NCI-H1930 (cell line): ENCODE data around the gene PPM1N.

Experiments
- DNase-seq, 2 experiments: peaks; one replicate each; lab custom pipeline; 2025; lab: John Stamatoyannopoulos, UW

The PPM1N gene, protein sequence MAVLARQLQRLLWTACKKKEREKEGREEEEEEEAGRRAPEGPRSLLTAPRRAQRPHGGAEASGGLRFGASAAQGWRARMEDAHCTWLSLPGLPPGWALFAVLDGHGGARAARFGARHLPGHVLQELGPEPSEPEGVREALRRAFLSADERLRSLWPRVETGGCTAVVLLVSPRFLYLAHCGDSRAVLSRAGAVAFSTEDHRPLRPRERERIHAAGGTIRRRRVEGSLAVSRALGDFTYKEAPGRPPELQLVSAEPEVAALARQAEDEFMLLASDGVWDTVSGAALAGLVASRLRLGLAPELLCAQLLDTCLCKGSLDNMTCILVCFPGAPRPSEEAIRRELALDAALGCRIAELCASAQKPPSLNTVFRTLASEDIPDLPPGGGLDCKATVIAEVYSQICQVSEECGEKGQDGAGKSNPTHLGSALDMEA

DNA sequence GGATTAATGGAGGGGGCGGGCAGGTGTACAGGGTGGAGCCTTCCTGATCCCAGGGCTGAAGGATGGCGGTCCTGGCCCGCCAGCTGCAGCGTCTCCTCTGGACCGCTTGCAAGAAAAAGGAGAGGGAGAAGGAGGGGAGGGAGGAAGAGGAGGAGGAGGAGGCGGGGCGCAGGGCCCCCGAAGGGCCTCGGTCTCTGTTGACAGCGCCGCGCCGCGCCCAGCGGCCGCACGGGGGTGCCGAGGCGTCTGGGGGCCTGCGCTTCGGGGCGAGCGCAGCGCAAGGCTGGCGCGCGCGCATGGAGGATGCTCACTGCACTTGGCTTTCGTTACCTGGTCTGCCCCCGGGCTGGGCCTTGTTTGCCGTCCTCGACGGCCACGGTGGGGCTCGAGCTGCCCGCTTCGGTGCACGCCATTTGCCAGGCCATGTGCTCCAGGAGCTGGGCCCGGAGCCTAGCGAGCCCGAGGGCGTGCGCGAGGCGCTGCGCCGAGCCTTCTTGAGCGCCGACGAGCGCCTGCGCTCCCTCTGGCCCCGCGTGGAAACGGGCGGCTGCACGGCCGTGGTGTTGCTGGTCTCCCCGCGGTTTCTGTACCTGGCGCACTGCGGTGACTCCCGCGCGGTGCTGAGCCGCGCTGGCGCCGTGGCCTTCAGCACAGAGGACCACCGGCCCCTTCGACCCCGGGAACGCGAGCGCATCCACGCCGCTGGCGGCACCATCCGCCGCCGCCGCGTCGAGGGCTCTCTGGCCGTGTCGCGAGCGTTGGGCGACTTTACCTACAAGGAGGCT, at the start of gene PPM1N:
PPM1N (plus strand) TSS at position 33 of the 785 bp plus-strand sequence; CDS start at position 63, 30 bp downstream.
- peak; percentile 68 to 71 for DNase-seq

DNA sequence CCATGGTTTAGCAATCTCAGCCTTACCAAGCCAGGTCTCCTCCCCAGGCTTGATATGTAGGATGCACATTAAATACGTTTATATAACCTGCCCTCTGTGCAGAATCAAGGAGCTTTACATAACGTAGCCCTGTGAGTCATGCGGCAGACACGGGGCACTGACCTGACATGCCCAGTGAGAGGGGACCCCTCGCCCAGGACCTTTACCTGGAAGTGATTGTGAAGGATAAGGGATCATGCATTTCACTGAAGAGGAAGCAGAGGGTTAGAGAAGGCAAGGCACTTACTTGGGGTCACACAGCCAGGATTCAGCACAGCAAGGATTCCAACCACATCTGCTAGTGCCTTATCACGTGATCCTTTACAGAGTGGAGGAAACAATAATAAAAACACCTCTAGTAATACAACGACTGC, 49.4 kb upstream of the PPM1N start:
- no peak for DNase-seq

DNA sequence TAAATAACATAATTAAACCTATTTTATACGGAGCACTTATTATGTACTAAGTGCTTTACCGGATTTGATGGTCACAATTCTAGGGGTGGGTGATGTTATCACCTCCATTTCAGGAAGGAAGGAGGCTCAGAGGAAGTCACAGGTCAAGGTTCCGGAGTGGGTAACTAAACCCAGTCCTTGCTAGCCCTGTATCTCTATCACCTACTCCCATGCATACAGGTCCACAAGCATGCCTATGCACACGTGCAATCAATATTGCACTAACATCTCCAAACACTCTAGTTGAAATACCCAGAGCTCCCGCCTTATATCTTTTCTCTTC, 48.3 kb upstream of the PPM1N start:
- DNase-seq, result no peak

DNA sequence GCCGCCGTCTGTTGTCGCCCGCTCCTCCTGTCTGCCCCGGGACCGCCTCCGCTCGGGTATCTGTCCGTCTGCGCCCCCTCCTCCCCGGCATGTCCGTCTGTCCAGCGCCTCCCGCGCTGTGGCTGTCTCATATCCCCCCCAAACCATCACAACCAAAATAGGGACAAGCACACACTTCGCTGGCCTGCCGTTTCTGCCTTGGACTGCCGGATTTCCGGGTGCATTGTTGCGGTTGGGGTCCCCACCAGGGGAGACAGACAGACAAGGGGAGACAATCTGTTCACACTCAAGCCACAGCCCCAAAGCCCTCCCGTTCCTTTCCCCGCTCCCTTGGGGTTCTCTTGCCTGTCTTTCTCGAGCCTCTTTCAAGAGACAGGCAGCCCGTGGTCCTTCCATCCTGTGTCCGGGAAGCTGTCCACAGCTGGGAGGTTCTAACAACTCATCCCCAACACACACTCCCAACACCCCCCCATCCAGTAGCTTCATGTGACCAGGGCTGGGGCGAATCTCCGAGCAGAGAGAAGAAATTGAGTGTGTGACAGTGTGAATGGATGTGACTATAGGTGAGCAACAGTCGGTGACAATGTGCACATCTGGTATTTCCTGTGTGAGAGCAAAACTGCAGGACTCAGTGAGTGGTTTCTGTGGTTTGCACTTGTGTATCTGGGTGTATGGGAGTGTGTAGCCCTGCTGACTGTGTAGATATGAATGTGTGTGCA, 47.0 kb upstream of the PPM1N start:
- no peak for DNase-seq

DNA sequence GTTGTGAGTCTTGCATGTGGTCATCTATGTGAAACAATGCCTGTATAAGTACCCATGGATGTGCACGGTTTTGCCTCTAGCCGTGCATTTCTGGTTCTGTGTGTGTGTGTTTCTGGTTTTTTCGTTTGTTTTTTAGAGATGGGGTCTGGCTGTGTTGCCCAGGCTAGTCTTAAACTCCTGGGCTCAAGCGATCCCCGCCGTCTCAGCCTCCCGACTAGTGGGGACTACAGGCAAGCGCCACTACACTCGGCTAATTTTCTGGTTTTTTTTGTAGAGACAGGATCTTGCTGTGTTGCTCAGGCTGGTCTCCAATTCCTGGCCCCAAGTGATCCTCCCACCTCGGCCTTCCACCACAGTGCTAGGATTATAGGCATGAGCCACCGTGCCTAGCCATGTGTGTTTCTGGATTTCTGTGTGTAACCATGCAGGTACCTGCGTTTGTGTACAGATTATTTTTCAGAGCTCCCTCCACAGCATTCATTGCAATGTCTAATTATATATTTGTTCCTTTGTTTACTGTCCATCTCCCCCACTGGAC, 46.3 kb upstream of the PPM1N start:
- DNase-seq, result no peak

DNA sequence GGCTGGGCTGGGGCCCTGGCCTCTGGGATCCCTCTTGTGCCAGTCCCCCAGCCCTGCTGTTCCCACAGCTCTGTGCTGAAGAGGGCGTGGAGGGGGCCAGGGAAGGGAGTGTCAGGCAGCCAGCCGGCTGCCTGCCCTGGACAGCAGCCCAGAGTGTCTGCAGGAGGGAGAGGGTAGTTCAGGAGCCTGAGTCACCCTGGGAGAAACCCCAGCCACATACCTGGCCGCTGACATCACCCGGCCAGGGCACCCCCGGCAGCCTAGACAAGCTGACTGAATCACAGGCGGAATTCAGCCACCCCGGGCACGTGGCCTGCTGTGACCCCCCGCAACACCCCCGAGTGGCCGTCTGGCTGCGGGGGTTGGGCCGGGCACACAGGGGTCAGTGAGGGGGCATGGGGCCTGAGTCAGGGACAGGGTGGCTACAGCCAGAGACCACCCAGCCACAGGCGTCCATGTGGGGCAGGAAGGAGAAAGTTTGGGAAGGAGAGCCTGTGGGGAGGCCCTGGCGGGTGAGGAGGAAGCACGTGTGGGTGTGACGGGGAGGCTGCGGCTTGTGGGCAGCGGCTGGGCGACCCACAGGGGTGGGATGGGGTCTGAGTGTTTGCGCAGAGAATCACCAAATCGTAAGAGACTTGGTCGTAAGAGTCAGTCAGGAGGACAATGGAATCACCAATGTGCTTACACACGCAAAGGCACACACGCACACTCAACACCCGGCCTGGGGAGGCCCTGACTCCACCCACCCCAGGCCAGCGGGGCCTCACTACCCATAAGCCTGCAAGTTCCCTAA, 42.3 kb upstream of the PPM1N start:
- DNase-seq, result no peak

DNA sequence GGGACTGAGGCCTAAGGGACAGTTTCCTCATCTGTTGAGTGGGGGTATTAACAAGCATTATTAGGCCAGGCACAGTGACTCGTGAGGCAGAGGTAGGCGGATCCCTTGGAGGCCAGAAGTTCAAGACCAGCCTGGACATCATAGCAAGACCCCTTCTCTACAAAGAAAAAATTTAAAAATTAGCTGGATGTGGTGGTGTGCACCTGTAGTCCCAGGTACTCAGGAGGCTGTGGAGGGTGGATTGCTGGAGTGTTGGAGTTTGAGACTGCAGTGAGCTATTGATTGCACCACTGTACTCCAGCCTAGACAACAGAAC, 41.8 kb upstream of the PPM1N start:
- no peak for DNase-seq

DNA sequence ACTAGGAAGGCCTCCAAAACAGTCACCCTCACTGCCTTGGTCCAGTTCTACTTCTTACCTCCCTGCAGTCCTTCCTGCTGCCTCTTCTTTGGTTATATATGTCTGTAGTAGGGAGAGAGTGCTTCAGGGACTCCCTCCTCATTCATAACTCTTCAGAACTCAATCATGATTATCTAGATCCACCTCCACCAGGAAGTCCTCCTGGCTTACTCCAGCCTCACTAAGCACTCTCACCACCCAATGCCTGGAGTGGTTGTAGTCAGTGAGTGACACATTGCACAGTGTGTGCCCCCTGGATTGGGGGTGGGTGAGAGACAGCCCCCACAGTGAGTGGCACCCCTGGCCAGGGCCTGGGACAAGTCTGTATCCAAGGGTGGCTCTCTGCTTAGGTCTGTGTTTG, 40.5 kb upstream of the PPM1N start:
- no peak for DNase-seq

DNA sequence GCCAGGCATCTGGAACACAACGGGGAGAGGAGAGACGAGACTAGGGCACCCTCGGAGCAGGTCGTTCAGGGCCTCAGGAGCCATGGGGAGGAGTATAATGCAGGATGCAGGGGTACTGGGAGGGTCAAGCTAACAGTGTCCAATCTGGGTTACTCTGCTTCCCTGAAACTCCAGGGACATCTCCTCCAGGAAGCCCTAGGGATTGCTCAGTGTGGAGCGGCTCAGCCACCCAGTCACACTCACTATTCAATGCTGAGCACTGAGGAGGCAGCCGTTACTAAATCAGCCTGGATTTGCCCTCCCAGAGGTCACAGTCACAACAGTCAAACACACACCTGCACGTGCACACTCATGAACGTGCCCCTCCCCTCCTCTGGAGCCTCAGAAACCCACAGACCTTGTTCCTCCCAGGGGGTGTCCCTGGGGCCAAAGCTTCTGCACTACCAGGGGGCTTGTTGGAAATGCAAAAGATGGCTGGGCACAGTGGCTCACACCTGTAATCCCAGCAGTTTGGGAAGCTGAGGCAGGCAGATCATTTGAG, 37.4 kb upstream of the PPM1N start:
- no peak for DNase-seq

DNA sequence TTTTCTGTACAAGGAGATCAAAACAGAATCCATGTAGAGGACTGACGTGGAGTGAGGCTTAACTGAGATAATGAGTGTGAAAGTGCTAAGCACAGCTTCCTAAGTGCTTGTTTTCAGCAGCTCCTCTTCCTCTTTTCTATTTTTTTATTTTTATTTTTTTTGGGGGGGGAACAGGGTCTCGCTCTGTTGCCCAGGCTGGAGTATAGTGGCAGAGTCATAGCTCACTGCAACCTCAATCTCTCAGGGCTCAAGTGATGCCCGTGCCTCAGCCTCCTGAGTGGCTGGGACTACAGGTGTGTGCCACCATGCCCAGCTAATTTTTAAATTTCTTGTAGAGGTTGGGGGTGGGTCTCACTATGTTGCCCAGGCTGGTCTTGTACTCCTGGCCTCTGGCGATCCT, 36.1 kb upstream of the PPM1N start:
- no peak for DNase-seq

DNA sequence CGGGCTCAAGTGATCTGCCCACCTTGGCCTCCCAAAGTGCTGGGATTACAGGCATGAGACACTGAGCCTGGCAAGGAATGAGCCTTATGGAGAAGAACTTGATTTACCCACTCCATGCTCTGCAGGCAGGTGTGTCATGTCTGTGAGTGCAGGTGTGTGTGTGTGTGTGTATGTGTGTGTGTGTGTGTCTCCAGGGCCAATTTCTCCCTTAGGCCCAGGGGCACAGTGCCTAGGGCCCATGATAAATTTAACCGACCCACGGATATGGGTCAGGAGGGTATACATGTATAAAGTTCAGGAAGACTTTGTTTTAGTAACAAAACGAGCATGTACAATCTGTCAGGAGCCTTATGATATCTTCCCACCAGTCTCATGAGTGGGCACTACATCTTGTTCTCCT, 35.0 kb upstream of the PPM1N start:
- no peak for DNase-seq

DNA sequence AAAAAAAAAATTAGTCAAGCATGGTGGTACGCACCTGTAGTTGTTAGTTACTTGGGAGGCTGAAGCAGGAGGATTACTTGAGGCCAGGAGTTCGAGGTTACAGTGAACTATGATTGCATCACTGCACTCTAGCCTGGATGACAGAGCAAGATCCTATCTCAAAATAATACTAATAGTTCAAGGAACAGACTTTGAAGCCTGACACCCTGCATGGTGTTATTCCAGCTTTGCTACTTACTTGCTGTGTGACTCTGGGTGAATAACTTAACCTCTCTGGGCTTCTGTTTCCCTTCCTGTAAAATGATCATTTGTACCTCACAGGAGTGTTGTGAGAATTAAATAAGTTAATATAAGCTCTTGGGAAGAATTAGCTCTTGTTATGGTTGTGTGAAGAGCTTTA, 34.0 kb upstream of the PPM1N start:
- no peak for DNase-seq

DNA sequence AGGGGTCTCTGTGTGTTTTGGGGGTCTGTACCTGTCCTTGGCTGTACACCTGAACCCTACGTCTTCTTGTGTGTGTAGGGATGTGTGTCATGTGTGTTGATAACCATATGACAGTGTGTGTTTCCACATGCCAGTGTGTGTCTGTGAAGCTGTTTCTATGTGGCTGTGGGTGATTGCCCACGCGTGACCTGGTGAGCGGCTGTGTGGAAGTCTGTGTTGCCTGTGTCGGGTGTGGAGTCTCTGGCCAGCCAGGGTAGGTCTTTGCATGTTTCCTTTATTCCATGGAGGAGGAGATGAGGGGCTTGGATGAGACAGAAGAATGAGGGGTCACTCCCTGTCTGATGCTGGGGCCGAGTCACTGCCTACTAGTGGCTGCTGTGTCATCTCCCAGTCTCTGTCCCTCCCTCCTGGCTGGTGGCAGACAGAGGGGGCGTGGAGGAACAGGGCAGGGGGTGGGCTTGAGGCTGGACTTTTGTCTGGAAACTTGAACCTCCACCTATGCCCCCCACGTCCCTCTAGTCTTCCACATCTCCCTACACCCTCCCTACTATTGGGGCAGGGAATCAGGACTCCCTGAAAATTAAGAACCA, 33.3 kb upstream of the PPM1N start:
- no peak for DNase-seq

DNA sequence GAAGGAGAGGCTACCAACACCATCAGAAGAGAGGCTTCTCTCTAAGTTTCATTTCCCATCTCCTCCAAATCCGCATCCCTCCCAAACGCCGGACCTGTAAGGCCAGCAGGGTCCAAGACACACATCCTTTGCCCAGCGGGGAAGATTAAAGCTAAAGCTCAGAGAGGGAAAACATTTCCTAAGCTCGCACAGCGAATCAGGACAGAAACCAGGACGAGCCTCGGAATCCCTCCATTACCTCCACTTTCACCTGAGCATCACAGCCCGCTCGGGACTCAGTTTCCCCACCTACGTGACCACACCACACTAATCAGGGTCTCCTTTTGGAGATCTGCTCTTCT, 31.2 kb upstream of the PPM1N start:
- DNase-seq, result no peak

DNA sequence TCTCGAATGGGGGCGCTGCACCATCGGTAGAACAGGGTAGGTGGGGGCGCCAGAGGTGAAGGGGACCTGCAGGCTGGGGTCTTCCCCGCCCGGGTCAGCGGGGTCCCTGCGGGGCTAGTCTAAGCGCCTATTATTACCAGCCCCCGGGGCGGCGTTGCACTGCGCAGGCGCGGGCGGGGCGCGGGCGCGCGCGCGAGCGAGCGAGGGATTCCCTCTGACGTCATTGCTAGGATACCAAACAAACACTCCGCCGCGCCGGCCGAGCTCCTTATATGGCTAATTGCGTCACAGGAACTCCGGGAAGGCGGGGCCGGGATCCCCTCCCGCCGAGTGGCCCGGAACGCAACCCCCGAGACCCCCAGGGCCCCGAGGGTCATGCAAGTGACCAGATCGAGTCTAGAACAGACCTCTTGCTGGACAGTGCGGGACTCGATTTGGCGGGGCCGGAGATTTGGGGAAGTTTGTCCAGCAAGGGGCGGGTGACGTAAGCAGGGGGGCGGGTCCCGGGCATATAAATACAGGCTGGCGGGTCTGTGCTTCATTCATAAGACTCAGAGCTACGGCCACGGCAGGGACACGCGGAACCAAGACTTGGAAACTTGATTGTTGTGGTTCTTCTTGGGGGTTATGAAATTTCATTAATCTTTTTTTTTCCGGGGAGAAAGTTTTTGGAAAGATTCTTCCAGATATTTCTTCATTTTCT, 30.6 kb upstream of the PPM1N start, which contains the start of gene FOSB:
FOSB (plus strand) TSS at position 541 of the 703 bp plus-strand sequence. CDS start 591 bp downstream, outside the sequence.
- DNase-seq, result peak; percentile 93 to 97

DNA sequence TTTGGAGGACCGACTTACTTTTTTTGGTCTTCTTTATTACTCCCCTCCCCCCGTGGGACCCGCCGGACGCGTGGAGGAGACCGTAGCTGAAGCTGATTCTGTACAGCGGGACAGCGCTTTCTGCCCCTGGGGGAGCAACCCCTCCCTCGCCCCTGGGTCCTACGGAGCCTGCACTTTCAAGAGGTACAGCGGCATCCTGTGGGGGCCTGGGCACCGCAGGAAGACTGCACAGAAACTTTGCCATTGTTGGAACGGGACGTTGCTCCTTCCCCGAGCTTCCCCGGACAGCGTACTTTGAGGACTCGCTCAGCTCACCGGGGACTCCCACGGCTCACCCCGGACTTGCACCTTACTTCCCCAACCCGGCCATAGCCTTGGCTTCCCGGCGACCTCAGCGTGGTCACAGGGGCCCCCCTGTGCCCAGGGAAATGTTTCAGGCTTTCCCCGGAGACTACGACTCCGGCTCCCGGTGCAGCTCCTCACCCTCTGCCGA, 30.0 kb upstream of the PPM1N start:
- no peak for DNase-seq

DNA sequence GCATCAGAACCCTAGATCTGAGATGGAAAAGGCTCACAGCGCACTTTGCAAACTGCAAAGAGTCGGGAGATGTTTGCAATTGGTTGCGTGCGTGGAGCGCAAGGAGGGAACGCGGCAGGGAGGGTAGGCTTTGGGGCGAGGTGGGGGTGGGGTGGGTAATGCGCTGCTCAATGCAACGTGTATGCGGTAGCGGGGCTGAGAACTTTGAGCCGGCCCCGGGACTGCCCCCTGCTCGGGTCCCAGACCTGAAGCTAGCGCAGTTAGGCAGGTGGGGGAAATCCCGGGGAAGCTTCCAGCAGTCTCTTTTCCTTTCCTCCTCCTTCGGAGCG, 29.5 kb upstream of the PPM1N start:
- no peak for DNase-seq

DNA sequence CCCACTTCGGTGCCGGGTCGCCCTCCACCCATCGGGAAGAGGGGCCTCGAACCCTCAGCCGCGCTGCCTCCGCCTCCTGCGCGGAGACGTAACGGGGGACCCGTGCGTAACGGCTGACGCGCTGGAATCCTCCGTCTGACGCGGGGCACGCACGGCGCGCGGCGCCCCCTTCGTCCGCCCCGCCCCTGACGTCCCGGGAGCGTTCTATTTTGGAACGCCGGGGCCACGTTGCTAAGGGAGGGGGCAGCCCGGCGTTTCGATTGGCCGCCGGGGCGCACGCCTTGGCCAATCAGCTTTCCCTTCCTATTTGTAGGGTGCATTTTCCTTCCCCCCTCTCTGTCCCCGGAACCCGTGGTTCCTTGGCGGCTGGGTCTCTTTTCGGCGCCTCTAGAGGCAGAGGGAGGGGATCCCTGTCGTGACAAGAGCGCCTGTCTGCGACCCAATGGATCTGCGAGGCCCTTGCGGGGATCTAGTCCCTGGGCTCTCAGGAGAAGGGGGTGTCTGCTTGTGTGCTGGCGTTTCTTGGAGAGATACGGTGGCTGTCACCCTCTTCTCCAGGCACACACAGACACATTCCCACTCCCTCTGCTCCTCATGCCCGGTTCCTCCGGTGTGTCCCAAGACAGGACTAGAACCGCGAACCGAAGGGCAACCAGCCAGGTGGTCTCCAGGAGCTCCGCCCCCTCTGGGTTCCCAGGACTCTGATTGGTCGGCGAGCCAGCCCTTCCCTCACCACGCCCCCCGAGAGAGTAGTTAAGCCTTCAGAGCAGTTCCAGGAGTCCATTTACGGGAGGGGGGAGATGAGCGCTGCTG, 28.9 kb upstream of the PPM1N start:
- DNase-seq, result peak; percentile 92 to 95

DNA sequence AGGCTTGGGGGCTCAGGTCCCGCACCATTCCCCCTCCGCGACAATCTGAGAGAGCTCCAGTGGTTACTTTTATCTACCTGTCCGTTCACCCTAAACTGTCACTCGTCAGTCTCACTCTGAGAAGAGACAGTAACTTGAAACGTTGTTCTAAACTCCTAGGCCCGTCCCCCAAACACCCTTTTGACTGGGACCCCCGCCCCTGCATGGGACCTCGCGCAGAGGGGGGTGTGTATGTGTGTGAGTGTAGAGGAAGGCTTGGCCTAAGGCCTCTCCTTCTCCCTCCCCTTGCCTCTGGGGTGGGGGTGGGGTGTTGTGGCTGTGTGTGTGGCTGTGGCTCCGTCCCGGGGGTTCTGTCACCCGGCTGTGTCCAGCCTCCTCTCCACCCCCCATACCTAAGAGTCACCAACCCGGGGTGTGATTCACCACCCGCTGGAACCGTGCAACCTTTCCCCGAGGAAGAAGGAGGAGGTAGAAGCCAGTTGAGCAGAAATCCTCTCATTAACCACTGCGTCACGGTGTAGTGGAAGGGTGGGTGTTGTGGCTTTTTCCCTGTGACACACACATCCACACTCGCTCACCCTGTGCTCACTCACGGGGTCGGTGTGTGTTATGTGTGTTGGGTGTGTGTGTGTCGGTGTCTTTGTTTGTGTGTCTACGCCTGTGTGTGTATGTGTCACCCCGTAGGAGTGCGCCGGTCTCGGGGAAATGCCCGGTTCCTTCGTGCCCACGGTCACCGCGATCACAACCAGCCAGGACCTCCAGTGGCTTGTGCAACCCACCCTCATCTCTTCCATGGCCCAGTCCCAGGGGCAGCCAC, 28.1 kb upstream of the PPM1N start:
- DNase-seq, result no peak
